GM19468 (cell line): ENCODE data around the gene MCM6.
"Not testable (repeated sequence)": the region's sequence is repeated elsewhere in the genome, so short reads cannot be mapped to it uniquely, and the experiment has no call there.

ENCODE experiments used
- ATAC-seq: cut with Tn5 transposase; IDR thresholded peaks from one replicate; pipeline ENCODE4 v1.9.1; 2021; ENCODE audit warnings: mild to moderate bottlenecking, moderate library complexity, moderate number of reproducible peaks; ENCODE audit not compliant: unreplicated experiment; ENCODE audit errors: extremely low read depth

MCM6 gene

DNA sequence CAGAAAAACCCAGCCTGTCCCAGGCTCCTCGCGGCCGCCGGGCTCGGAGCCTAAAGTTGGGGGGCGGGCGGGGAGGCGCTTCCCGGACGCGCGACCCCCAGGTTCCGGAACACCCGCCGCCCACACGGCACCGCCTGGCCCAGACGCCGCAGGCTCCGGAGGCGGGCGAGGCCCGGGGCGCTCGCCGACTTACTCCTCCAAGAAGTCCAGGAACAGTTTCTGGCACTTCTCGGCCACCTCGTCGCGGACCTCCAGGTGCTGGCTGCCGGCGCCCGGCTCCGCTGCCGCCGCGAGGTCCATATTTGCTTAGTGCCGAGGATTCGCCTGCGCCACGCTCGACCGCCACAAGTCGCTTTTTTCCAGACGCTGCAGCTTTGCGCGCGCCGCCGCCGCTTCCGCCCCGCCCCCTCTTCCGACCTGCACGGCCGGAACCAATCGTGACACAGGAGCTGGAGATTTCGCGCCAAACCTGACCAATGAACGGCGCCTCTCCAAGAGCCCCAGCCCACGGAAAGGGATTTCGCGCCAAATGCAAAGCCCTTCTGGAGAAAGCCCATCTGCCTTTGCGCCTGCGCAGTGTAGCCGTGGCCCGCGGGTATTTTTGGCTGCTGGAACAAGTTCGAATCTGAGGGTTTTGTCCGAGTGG, at the start of gene MCM6:
Gene MCM6, minus strand, starts transcription at position 378 of the 646 bp plus-strand sequence. Its CDS starts 78 bp downstream, at position 300.
- peak; percentile 90 for ATAC-seq

DNA sequence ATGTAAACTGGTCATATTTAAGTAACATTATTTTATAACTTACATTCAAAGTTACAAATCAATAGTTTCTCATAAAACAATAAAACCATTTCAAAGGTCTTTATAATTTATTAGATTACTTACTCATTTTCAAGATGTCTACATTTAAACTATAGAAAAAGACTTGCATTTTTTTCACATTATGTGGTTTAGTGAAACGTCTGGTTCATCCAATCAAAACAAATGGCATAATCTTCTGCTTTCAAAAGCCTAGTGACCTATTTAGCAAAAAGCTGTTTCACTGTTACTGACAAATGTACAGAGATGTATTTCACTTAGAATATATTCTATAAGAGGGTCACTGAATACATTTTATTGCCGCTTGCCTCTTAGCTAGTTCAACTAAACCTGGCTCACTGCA, 49.3 kb upstream of the MCM6 start:
- no peak for ATAC-seq

DNA sequence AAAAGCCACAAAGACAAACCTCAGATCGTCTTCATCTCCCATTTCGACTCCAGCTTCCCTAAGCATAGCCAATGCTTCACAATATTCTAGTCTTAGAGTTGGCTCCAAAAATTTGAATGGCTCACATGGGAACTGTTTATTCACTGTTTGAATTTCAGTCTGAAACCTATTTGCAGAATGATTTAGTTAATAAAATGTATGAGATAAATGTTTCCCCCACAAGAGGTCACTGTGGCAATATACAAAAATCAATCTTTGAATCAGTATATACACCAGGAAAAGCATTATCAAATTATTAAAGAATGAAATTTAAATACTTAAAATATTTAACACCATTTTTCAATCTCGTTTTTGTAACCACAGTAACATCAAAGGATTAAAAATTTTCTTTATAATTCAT, 40.0 kb upstream of the MCM6 start:
- ATAC-seq = no peak

DNA sequence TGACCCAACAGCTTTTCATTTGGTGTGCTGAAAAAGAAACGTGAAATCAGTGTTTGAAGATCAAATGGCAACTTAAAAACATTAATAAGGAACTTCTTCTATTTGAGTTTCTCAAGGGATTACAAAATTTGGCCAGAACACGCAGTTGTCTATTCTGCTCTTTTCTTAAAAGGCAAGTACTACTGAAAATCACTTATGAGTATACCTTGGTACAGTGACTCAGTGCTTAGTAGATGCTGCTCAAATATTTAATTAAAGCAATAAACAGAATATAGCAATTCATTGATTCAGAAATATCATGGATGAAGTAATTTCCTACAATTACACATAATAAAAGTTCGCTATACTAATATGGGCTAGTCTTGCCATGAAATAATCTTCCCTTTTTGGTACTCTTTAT, 38.2 kb upstream of the MCM6 start:
- ATAC-seq = no peak

DNA sequence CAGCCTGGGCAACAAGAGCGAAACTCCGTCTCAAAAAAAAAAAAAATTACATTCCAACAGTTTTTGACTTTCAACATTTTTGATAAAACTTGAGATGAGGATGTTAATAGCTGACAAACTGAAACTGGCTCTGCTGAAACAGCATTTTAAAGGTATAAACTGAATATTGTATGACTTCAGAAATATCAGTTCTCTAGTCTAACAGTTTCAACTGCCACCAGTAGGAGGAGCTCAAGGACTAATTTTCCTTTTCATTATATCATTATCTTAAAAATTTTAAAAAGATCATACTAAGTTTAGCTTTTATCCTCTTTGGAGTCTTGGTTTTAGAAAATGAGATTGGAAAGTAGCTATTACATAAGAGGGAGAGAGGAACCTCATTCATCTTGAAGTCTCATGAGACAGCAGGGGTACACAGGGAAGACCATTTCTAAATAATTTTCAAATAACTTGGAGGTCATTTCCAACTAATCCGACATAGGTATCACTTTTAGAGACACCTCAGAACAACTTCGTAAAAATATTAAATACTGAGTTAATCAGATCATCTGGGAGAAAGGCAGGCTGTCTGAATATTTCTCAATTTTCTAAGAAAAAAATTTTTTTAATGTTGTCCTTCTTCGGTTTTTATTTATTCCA, 37.6 kb upstream of the MCM6 start:
- no peak for ATAC-seq

DNA sequence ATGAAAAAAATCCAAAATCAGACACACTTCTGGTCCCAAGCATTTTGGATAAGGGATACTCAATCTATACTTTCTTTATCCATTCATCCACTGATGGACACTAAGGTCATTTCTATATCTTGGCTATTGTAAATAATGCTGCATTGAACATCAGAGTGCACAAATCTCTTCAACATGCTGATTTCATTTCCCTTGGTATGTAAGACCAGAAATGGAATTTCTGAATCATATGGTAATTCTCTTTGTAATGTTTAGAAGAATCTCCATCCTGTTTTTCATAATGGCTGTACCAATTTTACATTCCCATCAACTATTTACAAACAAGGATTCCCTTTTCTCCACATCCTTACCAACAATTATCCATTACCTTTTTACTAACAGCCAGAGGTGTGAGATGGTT, 33.7 kb upstream of the MCM6 start:
- no peak for ATAC-seq

DNA sequence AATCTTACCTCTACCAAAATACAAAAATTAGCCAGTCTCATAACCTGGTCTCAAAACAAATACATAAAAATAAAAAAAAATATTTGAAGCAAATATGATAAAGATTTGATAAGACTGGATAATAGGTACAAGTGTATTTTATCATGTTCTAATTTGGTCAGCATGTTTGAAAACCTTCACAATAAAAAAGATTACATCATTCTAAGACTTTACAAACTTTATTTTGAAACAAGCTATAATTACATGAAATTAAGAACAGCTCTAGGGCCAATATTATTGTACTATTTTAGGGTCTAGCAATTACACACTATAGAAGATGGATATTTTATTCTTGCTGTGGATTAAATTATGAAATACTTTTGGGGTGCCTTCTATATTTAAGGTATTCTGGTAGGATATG, 29.4 kb upstream of the MCM6 start:
- no peak for ATAC-seq

DNA sequence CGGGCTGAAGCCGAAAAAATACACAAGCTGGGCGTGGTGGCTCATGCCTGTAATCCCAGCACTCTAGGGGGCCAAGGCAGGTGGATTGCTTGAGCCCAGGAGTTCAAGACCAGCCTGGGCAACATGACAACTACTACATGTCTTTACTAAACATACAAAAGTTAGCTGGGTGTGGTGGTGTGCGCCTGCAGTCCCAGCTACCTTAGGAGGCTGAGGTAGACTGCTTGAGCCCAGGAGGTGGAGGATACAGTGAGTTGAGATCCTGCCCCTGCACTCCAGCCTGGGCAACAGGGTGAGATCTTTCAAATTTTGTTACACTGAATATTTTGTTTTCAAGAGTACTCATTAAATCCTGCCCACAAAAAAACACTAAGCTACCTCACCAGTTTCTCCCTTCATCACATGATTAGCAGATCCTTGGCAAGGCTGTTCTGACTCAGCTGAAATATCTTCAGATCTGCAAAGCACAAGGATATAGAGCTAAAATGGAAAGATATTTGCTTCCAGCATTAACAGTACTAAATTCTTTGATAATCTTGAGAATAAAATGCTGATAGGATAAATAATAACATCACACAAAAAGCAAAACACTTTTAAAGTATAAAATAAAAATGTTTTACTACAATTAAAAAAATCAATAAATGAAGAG, 28.2 kb upstream of the MCM6 start:
- no peak for ATAC-seq

DNA sequence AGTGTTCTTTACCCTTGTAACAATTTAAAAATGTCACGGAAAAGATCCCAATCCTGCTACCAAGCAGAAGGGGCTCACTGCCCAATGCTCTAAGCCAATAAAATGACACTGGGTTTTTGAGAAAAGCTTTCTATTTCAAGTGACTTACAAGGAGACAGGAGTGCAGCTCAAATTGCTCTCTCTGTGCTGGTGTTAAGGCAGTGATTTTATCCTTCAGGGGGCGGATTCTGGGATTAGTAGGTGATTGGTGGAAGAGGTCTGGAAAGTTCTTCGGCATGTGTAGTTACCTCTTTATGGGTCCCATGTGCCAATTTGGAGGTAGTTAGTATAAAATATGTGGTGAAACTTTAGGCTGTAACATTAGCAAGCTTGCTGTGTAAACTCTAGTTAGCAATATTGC, 27.4 kb upstream of the MCM6 start:
- ATAC-seq = no peak

DNA sequence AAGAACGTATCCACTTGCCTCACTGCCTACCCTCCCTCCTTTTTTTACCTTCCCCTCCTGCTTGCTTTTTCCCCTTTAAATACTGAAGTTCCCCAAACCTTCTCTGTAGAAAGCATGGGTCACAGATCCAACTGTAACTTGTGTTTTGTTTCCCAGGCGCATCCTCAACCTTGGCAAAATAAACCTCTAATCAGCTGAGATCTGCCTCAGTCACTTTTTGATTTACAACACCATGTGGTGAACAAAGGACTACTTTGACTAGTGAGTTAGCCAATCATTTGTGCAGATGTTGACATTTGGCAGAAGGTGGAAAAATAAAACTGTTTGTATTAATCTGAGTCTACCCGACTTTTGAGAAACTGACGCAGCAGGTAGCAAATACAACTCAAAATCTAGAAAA, 23.3 kb upstream of the MCM6 start:
- no peak for ATAC-seq

DNA sequence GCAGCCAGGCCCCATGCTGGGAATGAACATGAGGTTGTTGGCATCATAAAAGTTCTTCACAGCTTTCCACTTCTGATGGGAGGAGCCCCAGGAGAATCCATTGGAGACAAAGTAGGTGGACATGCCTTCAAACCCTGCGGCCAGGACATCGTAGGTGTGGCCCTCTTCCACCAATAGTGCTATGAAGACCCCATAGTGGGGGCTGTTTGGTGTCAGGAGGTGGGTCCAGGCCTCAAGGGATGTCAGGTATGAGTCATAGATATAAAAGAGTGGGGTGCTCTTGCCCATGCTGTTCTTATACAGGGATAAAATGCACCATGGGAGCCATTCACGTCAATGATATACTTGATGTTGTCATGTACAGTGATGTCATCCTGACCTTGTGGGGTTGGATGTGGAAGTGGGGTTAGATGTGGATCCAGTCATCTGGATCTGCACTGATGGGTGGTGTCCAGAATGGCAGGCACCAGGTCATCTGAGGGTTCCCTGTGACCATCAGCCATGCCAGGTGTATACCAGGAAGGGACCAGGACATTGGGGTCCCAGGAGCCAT, 22.1 kb upstream of the MCM6 start:
- ATAC-seq = no peak

DNA sequence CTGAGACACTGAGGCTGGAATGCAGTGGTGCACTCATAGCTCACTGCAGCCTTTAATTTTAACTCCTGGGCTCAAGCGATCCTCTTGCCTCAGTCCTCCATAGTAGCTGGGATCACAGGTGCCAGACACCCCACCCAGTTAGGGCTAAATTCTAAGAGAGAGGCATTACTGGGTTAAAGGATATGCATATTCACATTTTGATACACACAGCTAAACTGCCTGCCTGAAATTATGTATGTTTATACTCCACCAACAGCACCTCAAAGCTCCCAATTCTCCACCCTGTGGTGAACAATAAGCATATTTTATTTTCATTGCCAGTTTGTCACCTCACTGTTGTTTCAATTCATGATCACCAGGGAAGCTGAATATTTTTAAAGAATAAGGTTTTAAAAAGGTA, 18.7 kb upstream of the MCM6 start:
- ATAC-seq = no peak

DNA sequence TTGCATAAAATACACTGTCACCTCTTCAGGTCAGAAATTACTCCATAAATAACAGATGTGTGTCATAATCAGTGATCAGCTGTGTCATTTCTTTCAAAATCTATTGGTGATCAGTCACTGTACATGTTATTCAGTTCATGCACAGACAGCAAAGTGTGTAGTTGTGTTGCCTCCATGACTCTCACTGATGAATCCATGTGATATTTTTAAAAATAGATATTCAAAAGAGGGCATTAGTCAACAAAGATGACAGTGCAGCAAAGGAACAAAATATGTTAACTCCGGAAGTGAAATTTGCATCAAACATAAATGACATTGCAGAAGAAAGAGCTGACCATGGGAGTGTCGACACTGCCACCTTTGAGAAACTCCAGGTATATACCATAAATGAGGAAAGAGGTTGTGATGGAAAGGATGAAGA, 17.1 kb upstream of the MCM6 start:
- ATAC-seq = no peak

DNA sequence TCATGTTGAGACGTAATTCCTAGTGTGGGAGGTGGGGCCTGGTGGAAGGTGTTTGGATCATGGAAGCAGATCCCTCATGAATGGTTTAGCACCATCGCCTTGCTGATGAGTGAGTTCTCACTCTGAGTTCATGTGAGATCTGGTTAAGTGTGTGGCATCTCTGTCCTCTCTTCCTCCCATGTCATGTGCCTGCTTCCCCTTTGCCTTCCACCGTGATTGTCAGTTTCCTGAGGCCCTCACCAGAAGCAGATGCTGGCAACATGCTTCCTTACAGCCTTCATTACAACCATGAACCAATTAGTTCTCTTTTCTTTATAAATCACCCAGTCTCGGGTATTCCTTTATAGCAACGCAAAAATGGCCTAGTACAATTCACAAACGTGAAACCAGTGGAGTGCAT, 14.6 kb upstream of the MCM6 start:
- no peak for ATAC-seq

DNA sequence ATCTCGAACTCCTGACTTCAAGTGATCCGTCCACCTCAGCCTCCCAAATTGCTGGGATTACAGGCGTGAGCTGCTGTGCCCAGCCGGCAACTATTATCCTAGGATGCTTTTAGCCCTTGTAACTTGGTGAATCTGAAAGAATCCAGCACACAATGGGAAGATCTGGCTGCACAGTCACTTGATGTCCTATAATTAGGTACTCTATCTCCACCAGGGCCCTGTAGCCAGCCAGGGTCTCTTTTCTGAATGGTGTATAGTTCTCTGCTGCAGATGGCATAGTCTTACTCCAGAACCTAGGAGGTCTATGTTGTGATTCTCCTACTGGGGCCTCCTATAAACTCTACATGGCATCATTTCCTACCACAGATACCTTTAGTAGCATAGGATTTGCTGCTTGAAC, 13.9 kb upstream of the MCM6 start:
- ATAC-seq = no peak

DNA sequence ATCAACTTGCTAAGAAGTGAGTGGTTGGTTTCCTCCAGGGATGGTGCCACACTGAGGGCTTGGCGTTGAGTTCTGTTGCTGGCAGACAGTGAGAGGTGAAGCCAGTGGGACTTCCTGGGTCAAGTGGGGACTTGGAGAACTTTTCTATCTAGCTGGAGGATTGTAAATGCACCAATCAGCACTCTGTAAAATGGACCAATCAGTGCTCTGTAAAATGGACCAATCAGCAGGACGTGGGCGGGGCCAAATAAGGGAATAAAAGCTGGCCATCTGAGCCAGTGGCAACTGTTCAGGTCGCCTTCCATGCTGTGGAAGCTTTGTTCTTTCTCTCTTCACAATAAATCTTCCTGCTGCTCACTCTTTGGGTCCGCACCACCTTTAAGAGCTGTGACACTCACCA, 12.3 kb upstream of the MCM6 start:
- ATAC-seq = not testable (repeated sequence)

DNA sequence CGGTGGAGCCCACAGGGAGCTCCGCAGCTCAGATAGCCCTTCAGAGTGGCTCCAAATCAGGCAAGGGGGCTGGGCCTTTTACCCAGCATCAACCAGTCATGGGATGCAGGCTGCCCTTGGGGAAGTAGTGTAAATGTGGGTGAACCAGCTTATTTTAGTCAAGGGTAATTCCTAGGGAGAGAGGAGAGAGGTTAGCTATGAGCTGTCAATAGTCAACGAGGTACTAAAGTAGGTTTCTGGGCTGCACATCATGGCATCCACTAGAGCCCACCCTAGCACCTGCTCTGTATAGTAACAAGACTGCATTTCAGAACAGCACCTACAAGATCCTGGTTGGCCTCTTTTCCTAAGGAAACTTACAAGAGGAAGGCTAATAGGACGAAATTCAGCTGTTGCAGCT, 9.5 kb upstream of the MCM6 start:
- no peak for ATAC-seq

DNA sequence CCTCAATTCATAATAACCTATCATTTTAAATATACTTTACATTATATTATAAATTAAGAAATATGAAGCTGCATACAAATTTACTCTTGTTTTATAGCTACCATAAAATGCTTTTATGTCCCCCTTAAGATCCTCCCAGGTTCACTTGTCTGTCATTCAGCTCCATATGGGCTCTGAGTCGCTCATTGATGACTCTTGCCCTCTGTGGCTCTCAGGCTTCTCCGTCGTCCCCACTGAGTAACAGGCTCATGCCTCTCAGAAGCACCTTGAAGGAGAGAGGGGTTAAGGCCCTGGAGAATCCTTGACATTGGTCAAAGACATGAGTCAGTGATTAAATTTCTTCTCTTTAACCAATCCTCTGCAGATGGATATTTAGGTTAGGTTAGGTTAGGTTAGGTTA, 6.2 kb upstream of the MCM6 start:
- no peak for ATAC-seq

DNA sequence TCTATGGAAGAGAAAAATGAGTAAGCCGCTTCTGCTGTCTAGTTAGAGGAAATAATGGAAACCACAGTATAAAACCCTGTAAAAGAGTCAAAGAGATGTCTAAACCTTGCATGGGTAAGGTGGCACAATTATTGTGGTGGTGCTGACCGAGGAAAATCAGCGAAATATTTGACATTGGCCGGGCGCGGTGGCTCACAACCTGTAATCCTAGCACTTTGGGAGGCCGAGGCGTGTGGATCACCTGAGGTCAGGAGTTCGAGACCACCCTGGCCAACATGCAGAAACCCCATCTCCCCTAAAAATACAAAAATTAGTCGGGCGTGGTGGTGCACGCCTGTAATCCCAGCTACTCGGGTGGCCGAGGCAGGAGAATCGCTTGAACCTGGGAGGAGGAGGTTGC, 527 bp upstream of the MCM6 start:
- ATAC-seq = not testable (repeated sequence)

DNA sequence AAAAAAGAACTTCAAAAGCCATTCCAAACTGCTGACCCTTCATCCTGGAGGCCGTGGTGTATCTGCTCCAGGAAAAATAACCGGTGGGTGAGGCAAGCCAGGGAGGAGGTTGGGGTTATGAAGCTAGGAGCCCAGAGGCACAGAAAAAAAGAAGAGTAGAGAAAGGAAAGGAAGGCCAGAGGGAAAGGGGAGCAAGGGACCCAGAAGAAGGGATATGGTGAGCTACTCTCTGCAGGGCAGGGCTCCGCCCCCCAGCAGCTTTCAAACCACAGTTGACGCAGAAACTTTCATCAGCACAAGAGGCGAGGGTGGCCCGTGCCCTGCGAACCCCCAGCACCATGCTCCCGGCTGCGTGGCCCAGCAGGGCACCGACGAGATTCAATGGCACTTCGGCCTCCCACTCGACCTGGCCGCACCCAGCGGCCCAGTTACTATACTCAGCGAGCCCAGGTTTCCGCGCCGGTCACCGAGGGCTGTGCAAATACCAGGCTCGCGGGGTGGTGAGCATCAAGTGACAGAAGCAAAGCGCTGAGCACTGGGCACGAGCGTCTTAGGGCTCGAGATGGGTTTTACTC, 665 bp downstream of the MCM6 start:
- ATAC-seq = peak; percentile 31

DNA sequence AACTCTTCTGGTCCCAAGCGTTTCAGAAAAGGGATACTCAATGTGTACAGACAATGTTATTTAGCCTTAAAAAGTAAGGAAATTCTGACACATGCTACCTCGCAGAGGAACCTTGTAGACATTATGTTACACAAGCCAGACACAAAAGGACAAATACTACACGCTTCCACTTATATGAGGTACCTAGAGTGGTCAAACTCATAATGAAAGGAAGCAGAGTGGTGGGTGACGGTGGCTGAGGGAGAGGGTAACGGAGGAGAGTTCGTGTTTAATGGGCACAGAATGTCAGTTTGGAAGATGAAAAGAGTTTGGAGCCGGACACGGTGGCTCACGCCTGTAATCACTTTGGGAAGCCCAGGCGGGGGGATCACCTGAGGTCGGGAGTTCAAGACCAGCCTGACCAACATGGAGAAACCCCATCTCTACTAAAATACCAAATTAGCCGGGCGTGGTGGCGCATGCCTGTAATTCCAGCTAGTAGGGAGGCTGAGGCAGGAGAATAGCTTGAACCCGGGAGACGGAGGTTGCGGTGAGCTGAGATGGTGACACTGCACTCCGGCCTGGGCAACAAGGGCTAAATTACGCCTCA, 1.4 kb downstream of the MCM6 start:
- ATAC-seq = no peak
